DND-41 (cell line): Measurements from ENCODE around the gene SERTAD2.

Experiments
- ATAC-seq: fragments of 200-7000 bp; cut with Tn5 transposase; 3 replicates; pipeline ENCODE4 v1.9.1; 2021; ENCODE audit warnings: low read depth; ENCODE audit not compliant: insufficient read depth
- DNase-seq: peaks from one replicate; pipeline ENCODE4 v3.0.0-alpha.2; 2020
- H2AFZ ChIP-seq: 2 replicates; pipeline ENCODE4 v1.6.0; 2012; ENCODE audit warnings: low read depth, low read length
- H3K27ac ChIP-seq: 2 replicates; pipeline ENCODE4 v1.5.1; 2012; ENCODE audit warnings: low read length, inconsistent platforms
- H3K27me3 ChIP-seq: fragments of 200-600 bp; sonication (generic); 2 replicates; pipeline ENCODE4 v1.6.0; 2012; ENCODE audit warnings: low read length, mild to moderate bottlenecking, inconsistent platforms; ENCODE audit not compliant: insufficient read depth, poor library complexity
- H3K36me3 ChIP-seq: 2 replicates; pipeline ENCODE4 v1.5.1; 2012; ENCODE audit warnings: low read length, inconsistent platforms; ENCODE audit not compliant: insufficient read depth
- H3K4me1 ChIP-seq: 2 replicates; pipeline ENCODE4 v1.5.1; 2012; ENCODE audit warnings: mild to moderate bottlenecking, low read length; ENCODE audit not compliant: insufficient read depth
- H3K4me2 ChIP-seq: 2 replicates; pipeline ENCODE4 v1.6.0; 2012; ENCODE audit warnings: mild to moderate bottlenecking, moderate library complexity, low read length, inconsistent platforms; ENCODE audit not compliant: insufficient read depth
- H3K4me3 ChIP-seq, 2 experiments: fragments of 200-600 bp in 1 of 2; shearing (Covaris generic) in 1 of 2; 2 replicates each; pipeline ENCODE4 v1.5.1; 2012 to 2016; ENCODE audit warnings: inconsistent platforms in 2 of 2, low read length in 2 of 2, mild to moderate bottlenecking in 2 of 2, low read depth in 1 of 2, moderate library complexity in 1 of 2
- H3K79me2 ChIP-seq: 2 replicates; pipeline ENCODE4 v1.6.0; 2012; ENCODE audit warnings: low read length, inconsistent platforms; ENCODE audit not compliant: insufficient read depth
- H3K9ac ChIP-seq: 2 replicates; pipeline ENCODE4 v1.6.0; 2012; ENCODE audit warnings: low read depth, mild to moderate bottlenecking, inconsistent platforms, low read length, moderate library complexity
- H3K9me3 ChIP-seq: 2 replicates; pipeline ENCODE4 v1.5.1; 2012; ENCODE audit warnings: low read length, moderate library complexity, mild to moderate bottlenecking, inconsistent platforms; ENCODE audit not compliant: insufficient read depth, severe bottlenecking
- H4K20me1 ChIP-seq: 2 replicates; pipeline ENCODE4 v1.6.0; 2012; ENCODE audit warnings: low read length; ENCODE audit not compliant: insufficient read depth
- CTCF ChIP-seq: IDR thresholded peaks from 2 replicates; pipeline ENCODE4 v1.5.1; 2012; ENCODE audit warnings: borderline replicate concordance, low read length, moderate library complexity, mild to moderate bottlenecking; ENCODE audit not compliant: poor library complexity, severe bottlenecking; ENCODE audit errors: extremely low read depth
- EZH2 ChIP-seq: IDR thresholded peaks from 3 replicates; pipeline ENCODE4 v1.6.1; 2012; ENCODE audit warnings: borderline replicate concordance, low read depth, mild to moderate bottlenecking, moderate library complexity, low read length, inconsistent platforms; ENCODE audit not compliant: severe bottlenecking

The SERTAD2 gene

GRCh38 chr2:64653109-64654062, at the start of gene SERTAD2:
SERTAD2 (minus strand) TSS chr2:64653913; CDS start chr2:64636871, 17,042 bp downstream.
- H2AFZ ChIP-seq: peak within 1 kb of the TSS; percentile 95
- H3K4me3 ChIP-seq: peak within 1 kb of the TSS; percentile 78 to 79
- peak within 1 kb of the TSS; percentile 89 for H3K9ac ChIP-seq
- H3K9me3 ChIP-seq: no peaks in the 10 kb centered on the region
- DNase-seq: peak; percentile 85
- peak; percentile 82 for ATAC-seq
- H4K20me1 ChIP-seq: peaks cover 27% of the 10 kb centered on the region
- peaks cover 7% of the 10 kb centered on the region for H3K27me3 ChIP-seq
- H3K4me1 ChIP-seq: peaks cover 46% of the 10 kb centered on the region
- peaks cover 41% of the 10 kb centered on the region for H3K79me2 ChIP-seq
- no peaks in the 10 kb centered on the region for H3K36me3 ChIP-seq
- peak within 1 kb of the TSS; percentile 84 for H3K27ac ChIP-seq
- peak within 1 kb of the TSS; percentile 78 for H3K4me2 ChIP-seq
- TF ChIP-seq CTCF: peak; percentile 34
- TF ChIP-seq EZH2: no peak

GRCh38 chr2:64700133-64700809, 46.6 kb upstream of the SERTAD2 start:
- Histone ChIP-seq H3K4me1 (no peaks in the 10 kb centered on the region), H3K27me3 (no peaks in the 10 kb centered on the region), H3K4me2 (no peak overlapping the region), H3K27ac (no peak overlapping the region), H3K9ac (no peak overlapping the region), H3K9me3 (no peaks in the 10 kb centered on the region), H3K36me3 (no peaks in the 10 kb centered on the region), H2AFZ (no peak overlapping the region), H3K79me2 (no peaks in the 10 kb centered on the region), H3K4me3 (no peak overlapping the region), H4K20me1 (no peaks in the 10 kb centered on the region)
- ATAC-seq (no peak), DNase-seq (no peak)
- no peak for TF ChIP-seq CTCF
- no peak for TF ChIP-seq EZH2

GRCh38 chr2:64699712-64700111, 46.0 kb upstream of the SERTAD2 start:
- no peak overlapping the region for H2AFZ ChIP-seq
- H3K36me3 ChIP-seq: no peaks in the 10 kb centered on the region
- TF ChIP-seq CTCF (no peak), EZH2 (no peak)
- H3K4me1 ChIP-seq: no peaks in the 10 kb centered on the region
- H3K4me2 ChIP-seq: no peak overlapping the region
- DNase-seq (no peak), ATAC-seq (no peak)
- H3K9ac ChIP-seq: no peak overlapping the region
- no peaks in the 10 kb centered on the region for H4K20me1 ChIP-seq
- no peaks in the 10 kb centered on the region for H3K9me3 ChIP-seq
- H3K27me3 ChIP-seq: no peaks in the 10 kb centered on the region
- H3K4me3 ChIP-seq: no peak overlapping the region
- H3K27ac ChIP-seq: no peak overlapping the region
- H3K79me2 ChIP-seq: no peaks in the 10 kb centered on the region
